ENCODE data around the gene NYAP2.

Gene NYAP2

GRCh38 chr2:225487878-225488416 is 88.4 kb downstream of the NYAP2 start:
- DNase-seq, result no peak

GRCh38 chr2:225488743-225489142 is 89.2 kb downstream of the NYAP2 start:
- DNase-seq, result no peak

- DNase-seq, result no peak
These were observed 94.0 kb downstream of the NYAP2 start for GRCh38 chr2:225493420-225494099.

GRCh38 chr2:225494100-225494459 is 94.6 kb downstream of the NYAP2 start:
- DNase-seq, result no peak

GRCh38 chr2:225495706-225496105 is 96.2 kb downstream of the NYAP2 start:
- DNase-seq, result no peak

- DNase-seq, result no peak
These were observed 97.1 kb downstream of the NYAP2 start for GRCh38 chr2:225496568-225496967.

- no peak for DNase-seq
These were observed 97.7 kb downstream of the NYAP2 start for GRCh38 chr2:225497166-225497565.

- DNase-seq, result no peak
These were observed 101.5 kb downstream of the NYAP2 start for GRCh38 chr2:225501022-225501421.

GRCh38 chr2:225502971-225503370 is 103.5 kb downstream of the NYAP2 start:
- DNase-seq, result no peak

- no peak for DNase-seq
These were observed 111.3 kb downstream of the NYAP2 start for GRCh38 chr2:225510796-225511195.

GRCh38 chr2:225512469-225512868 is 113.0 kb downstream of the NYAP2 start:
- DNase-seq, result no peak

- DNase-seq, result no peak
These were observed 113.5 kb downstream of the NYAP2 start for GRCh38 chr2:225512876-225513540.

GRCh38 chr2:225515033-225515432 is 115.5 kb downstream of the NYAP2 start:
- no peak for DNase-seq

GRCh38 chr2:225526760-225527390 is 127.4 kb downstream of the NYAP2 start:
- DNase-seq, result no peak

- no peak for DNase-seq
These were observed 132.0 kb downstream of the NYAP2 start for GRCh38 chr2:225531559-225531958.

- DNase-seq, result no peak
These were observed 132.6 kb downstream of the NYAP2 start for GRCh38 chr2:225532096-225532495.

- DNase-seq, result no peak
These were observed 134.5 kb downstream of the NYAP2 start for GRCh38 chr2:225534037-225534436.

GRCh38 chr2:225534697-225535096 is 135.2 kb downstream of the NYAP2 start:
- no peak for DNase-seq

GRCh38 chr2:225536036-225536435 is 136.5 kb downstream of the NYAP2 start:
- no peak for DNase-seq

GRCh38 chr2:225543626-225544025 is 144.1 kb downstream of the NYAP2 start:
- DNase-seq, result no peak

- no peak for DNase-seq
These were observed 157.0 kb downstream of the NYAP2 start for GRCh38 chr2:225556461-225556860.

- DNase-seq, result no peak
These were observed 159.0 kb downstream of the NYAP2 start for GRCh38 chr2:225558399-225559071.

GRCh38 chr2:225559072-225559415 is 159.5 kb downstream of the NYAP2 start:
- DNase-seq, result no peak

GRCh38 chr2:225566798-225567197 is 167.3 kb downstream of the NYAP2 start:
- no peak for DNase-seq
